Activated CD4-positive, CD25-positive, alpha-beta regulatory T cell (primary cell): ENCODE data around the gene UNC79.

ENCODE experiments used
- DNase-seq, 4 experiments: peaks; one replicate each; lab custom pipeline; 2025; lab: John Stamatoyannopoulos, UW

UNC79 gene

DNA sequence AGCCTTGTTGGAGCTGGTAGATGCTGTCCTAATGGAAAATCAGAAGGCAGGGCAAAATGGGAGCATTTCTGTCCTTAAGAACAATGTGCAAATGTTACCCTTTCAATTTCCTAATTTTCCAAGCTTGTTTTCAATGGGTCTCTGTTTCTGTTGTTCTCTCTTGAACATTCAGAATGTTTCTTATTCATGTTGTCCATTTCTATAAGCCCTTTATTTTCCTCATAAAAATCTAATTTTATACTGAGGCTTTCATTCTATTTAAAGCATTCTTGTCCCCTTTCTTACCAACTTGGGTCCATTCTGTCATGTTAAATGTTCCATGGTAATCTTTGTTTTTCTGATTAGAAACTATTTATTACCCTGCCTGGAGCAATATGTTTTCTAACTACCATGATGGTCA, 232.6 kb downstream of the UNC79 start:
- DNase-seq: no peak

- no peak for DNase-seq
Observed at GRCh38 chr14:93665169-93665568, 234.4 kb downstream of the UNC79 start.

GRCh38 chr14:93669632-93670031, 238.9 kb downstream of the UNC79 start:
- no peak for DNase-seq

DNA sequence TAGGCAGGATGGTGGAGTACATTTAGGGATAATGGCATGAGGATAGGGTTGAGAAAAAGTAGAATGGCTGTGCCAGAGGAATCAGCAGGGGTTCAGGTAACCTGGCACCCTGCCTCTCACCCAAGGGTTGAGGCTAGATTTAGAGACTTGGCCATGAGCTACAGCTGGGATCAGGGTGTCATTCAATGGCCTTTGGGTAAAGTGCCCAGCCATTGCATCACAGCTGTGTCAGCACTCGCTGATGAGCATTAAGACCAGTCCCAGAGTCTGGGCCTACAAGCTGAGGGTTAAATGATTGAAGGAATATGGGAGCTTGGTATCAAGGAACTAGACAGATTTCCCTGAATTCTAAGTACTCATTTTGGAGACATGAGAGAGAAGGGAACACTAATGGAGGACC, 243.6 kb downstream of the UNC79 start:
- DNase-seq: no peak

GRCh38 chr14:93675651-93676050, 244.9 kb downstream of the UNC79 start:
- DNase-seq: no peak

- no peak for DNase-seq
Observed at GRCh38 chr14:93676416-93676958, 245.7 kb downstream of the UNC79 start.

DNA sequence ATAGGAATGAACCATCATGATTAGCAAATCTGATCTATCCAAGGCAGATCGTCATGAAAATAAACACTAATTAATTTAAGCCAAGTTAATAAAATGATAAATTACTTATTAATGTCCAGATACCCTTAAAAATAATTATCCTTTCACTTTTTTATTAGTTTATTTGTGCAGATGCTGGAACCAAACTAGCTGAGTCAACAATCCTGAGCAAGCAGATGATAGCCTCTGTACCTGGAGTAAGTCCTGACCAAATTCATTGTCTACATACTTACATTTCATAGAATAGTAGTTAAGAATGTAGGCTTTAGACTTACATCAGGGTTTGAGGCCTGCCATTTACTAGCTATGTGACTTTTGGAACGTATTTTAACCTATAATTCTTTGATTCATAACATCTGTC, 251.7 kb downstream of the UNC79 start:
- no peak for DNase-seq

DNA sequence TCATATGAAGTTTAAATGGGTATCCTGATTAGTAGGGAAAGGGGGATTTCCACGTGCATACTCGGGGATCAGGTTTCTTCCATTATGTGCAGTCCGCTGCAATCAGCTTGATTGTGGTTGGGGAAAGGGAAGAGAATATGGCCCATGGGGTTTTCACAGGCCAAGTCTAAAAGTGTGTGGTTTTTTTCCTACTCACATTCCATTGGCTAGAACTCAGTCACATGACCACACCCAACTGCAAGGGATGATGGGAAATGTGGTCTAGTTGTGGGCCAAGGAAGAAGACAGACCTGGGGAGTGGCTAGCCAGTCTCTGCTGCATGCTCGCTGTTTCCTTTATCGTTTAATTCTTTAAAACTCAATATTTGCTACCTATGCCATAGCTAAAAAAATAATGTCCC, 252.5 kb downstream of the UNC79 start:
- no peak for DNase-seq

DNA sequence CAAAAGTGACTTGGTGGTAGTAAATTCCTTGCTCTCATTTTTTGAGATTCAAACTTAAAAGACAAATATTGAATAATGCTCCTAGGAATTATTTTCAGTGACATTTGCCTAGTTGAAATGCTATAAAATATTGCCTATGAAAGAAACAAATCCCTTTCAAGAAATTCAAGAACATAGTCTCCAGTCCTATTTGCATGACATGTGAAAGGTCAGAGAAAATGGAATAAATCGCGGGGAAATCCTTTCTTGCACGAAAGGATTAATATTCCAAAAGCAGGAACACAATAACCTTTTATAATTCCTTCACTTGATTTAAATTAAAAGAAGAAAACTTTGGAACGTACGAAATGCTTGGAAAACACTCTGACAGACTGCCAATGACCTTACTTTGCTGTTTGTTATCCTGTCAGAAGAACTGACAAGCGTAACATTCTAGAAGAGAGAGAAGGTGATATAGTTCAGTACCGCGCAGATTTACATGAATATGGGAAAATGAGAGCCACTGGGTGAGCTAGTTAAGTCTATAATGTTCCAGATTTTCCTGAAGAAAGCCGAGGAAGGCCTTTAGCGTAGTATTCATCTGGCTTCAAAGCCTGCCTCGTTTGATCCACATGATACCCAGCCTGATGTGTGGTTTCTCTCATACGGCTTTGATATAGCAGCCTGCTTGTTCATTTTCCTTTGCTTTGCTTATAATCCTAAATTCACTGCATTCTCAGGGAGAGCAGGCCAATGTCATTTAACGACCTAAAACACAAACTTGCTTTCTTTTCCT, 254.6 kb downstream of the UNC79 start:
- DNase-seq: no peak

- no peak for DNase-seq
Observed at GRCh38 chr14:93686268-93686667, 255.5 kb downstream of the UNC79 start.

- DNase-seq: no peak
Observed at GRCh38 chr14:93688239-93688666, 257.5 kb downstream of the UNC79 start.

DNA sequence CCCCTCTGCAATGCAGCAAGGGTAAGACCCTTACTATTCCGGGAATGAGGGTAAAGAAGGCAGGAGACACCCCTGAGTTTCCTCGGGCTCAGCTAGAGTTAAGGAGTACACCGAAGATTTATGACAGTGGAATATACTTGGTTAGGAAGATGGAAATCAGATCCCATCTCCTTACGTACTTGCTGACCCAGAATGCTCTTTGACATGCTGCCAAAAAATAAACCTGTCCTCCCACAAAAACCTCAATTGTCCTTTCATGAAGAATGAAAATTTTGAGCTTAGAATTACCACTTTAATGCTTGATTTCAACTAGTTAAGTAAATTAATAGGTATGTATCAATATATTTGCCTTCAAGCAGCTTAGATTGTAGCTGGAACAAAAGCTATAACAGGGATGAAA, 258.1 kb downstream of the UNC79 start:
- no peak for DNase-seq

GRCh38 chr14:93690146-93690545, 259.4 kb downstream of the UNC79 start:
- DNase-seq: no peak

DNA sequence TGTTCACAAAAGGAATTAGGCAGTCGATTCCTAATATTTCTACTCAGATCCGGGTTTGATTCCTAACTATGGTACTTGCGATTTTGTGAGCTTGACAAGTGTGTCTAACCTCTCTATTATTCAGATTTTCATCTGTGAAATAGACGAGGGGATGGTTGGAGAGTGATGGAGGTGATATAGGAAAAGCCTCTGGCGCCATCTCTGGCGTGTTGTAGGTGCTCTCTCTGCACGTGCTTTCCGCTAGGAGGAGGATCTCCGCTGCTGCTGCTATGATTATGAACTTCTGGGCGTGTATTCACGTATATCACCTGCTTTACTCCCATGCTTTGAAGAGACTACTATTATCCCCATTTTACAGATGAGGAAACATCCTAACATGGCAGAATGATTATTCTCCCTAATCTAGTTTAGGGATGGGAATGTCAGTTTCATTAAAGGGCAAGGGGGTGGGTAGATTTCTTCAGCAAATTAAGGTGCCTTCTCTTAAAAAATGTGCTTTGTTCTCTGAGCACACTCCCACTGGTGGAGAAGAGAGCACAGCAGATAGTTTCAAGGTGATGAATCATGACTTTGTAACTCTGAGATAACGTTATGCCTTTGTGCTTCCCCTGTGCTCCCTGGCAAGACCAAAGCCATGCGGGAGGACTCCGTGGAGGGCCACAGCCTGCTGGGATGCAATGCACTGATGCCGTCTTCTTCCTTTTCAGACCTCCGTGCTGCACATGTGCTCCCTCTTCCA, 260.5 kb downstream of the UNC79 start:
- no peak for DNase-seq

DNA sequence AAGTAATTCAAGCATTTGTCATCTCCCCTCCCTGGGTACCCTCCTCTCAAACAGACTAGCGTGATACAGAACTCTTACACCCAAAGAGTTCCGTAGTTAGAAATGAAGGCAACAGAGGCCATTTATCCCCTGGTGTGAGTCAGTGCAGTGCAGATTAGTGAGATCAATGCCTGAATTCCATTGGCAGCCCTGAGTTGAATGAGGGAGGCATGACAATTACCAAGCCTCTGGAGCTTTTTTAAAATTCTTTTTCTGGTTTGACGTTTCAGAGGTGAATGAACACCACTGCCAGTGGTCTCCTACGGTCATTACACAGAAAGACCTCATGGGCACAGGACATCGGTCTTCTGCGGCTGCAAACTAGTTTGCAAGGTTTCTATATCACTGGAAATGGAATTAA, 263.2 kb downstream of the UNC79 start:
- DNase-seq: no peak

- no peak for DNase-seq
Observed at GRCh38 chr14:93700928-93701327, 270.2 kb downstream of the UNC79 start.

- no peak for DNase-seq
Observed at GRCh38 chr14:93701562-93701961, 270.8 kb downstream of the UNC79 start.

DNA sequence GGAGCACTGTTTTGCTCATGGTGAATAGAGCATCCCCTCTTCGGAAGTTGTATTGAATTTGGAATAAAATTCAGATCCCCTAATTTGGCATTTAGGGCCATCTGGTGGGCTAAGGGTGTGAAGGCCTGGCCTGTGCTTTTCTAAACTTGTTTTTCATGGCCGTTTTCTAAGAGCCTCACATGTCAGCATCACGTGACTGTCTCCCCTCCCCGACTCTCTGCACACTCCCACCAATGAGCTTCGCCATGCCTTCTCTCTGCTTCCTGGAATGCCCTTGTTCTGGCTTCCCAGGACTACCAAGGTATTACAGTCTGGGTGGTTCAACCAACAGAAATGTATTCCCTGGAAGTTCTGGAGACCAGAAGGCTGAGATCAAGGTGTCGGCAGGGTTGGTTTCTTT, 272.2 kb downstream of the UNC79 start:
- DNase-seq: no peak

GRCh38 chr14:93703941-93704340, 273.2 kb downstream of the UNC79 start:
- DNase-seq: no peak

- no peak for DNase-seq
Observed at GRCh38 chr14:93705513-93706156, 274.9 kb downstream of the UNC79 start.

DNA sequence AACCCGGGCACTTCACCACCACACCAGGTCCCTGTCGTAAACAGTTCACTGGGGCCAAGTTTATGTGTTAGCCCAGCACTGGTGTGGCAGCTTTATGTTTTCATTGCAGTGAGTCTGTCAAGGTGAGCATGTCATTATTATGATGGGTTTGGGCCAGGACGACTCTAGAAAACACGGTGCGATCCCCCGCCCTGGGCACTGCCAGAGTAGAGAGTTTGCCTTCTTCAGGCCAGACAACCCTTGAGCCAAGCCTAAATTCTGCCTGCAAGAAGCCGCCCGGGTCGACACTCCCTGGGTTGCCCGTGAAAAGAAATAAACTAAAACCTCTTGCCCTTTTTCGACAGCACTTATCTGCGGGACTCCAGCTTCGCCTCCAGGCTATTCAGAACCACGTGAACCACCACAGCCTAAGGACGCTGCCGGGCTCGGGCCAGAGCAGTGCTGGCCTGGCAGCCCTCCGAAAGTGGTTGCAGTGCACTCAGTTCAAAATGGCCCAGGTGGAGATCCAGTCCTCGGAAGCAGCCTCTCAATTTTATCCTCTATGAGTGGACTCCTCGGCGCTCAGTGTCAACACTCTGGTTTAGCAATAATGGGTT, 275.7 kb downstream of the UNC79 start:
- DNase-seq: no peak

- no peak for DNase-seq
Observed at GRCh38 chr14:93707475-93707874, 276.7 kb downstream of the UNC79 start.
